ENCODE results near the gene OTULIN.

The OTULIN gene

DNA sequence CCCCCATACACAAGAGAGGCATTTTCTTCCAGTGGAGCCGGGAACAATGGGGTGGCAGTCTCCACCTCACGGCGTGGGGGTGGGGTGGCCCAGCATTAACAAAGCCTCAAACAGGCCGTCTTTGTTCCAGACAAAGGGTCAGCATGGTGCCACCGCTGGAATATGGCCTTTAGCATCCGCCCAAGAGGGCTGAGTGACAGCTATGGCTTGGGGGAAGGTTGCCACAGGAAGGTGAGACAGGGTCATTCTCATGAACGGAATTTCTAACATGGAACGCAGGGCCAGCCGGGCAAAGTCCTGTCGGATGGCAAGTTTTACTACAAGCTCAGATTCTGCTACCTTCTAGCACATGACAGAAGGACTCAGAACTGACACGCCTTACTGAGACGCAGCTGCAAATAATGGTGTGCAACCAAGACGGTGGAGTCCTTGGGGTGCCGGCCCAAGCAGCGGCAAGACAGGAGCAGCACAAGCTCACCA, 64.0 kb downstream of the OTULIN start:
- DNase-seq (ENCODE audit: low read depth) = no peak
- TF ChIP-seq, protein P1, sequence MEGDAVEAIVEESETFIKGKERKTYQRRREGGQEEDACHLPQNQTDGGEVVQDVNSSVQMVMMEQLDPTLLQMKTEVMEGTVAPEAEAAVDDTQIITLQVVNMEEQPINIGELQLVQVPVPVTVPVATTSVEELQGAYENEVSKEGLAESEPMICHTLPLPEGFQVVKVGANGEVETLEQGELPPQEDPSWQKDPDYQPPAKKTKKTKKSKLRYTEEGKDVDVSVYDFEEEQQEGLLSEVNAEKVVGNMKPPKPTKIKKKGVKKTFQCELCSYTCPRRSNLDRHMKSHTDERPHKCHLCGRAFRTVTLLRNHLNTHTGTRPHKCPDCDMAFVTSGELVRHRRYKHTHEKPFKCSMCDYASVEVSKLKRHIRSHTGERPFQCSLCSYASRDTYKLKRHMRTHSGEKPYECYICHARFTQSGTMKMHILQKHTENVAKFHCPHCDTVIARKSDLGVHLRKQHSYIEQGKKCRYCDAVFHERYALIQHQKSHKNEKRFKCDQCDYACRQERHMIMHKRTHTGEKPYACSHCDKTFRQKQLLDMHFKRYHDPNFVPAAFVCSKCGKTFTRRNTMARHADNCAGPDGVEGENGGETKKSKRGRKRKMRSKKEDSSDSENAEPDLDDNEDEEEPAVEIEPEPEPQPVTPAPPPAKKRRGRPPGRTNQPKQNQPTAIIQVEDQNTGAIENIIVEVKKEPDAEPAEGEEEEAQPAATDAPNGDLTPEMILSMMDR (IDR thresholded peaks at IDR 0.05; ENCODE audit: control insufficient read depth, extremely low read depth, insufficient read depth) = no peak
- H3K4me3 ChIP-seq (ENCODE audit: low read depth, low read length) = no peak overlapping the region

- no peak for DNase-seq (ENCODE audit: low read depth)
- TF ChIP-seq, protein P1 (IDR thresholded peaks at IDR 0.05; ENCODE audit: control insufficient read depth, extremely low read depth, insufficient read depth) = no peak
- no peak overlapping the region for H3K4me3 ChIP-seq (ENCODE audit: low read depth, low read length)
Measured at GRCh38 chr5:14729448-14730385, 65.2 kb downstream of the OTULIN start.

- no peak overlapping the region for H3K4me3 ChIP-seq (ENCODE audit: low read depth, low read length)
- DNase-seq (ENCODE audit: low read depth) = no peak
- TF ChIP-seq, protein P1 (IDR thresholded peaks at IDR 0.05; ENCODE audit: control insufficient read depth, extremely low read depth, insufficient read depth) = no peak
Measured at GRCh38 chr5:14730466-14730865, 65.9 kb downstream of the OTULIN start.

- no peak overlapping the region for H3K4me3 ChIP-seq (ENCODE audit: low read depth, low read length)
- TF ChIP-seq, protein P1 (IDR thresholded peaks at IDR 0.05; ENCODE audit: control insufficient read depth, extremely low read depth, insufficient read depth) = no peak
- no peak for DNase-seq (ENCODE audit: low read depth)
Measured at GRCh38 chr5:14730881-14731280, 66.4 kb downstream of the OTULIN start.

- H3K4me3 ChIP-seq (ENCODE audit: low read depth, low read length) = no peak overlapping the region
- DNase-seq (ENCODE audit: low read depth) = no peak
- TF ChIP-seq, protein P1 (IDR thresholded peaks at IDR 0.05; ENCODE audit: control insufficient read depth, extremely low read depth, insufficient read depth) = no peak
Measured at GRCh38 chr5:14732991-14733390, 68.5 kb downstream of the OTULIN start.

GRCh38 chr5:14733661-14734060, 69.1 kb downstream of the OTULIN start:
- TF ChIP-seq, protein P1 (IDR thresholded peaks at IDR 0.05; ENCODE audit: control insufficient read depth, extremely low read depth, insufficient read depth) = no peak
- no peak overlapping the region for H3K4me3 ChIP-seq (ENCODE audit: low read depth, low read length)
- DNase-seq (ENCODE audit: low read depth) = no peak

Data from LNCaP clone FGC (cell line).